ENCODE results near the gene SCLT1. TPM values are rescaled to one million over a fixed set of nuclear protein-coding genes. Genes with fewer than 3 reads are reported as not detected.

Gene SCLT1
- total and polyA plus RNA-seq, 2 of the 4 experiments (the other 2 are of a cell fraction), result 4.9 to 7.7 TPM

DNA sequence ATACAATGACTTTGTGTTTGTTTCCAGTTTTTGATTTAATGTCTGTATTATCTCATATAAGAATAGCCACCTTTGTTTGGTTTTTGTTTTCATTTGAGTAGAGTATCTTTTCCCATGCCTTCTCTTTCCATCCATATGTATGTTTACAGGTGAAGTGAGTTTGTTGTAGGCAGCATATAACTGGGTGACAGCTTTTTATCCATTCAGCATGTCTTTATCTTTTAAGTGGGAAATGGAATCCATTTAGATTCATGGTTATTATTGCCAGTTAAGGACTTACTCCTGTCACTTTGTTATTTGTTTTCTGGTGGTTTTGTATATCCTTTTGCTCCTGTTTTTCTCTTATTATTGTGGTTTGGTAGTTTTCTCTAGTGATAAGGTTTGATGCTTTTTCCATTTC lies 34.3 kb downstream of the SCLT1 start:
- H3K27ac ChIP-seq (ENCODE audit: insufficient read depth, low read length), result no peak overlapping the region
- no peak overlapping the region for H3K14ac ChIP-seq (replicated peaks; ENCODE audit: low read depth, low read length)
- no peak for DNase-seq
- ChIA-PET CTCF (no interaction called here), POLR2A (ENCODE audit: unreplicated experiment) (no interaction called here)
- BruUV-seq (replicated peaks), result no TSS peak
- H3K4me2 ChIP-seq (ENCODE audit: low read depth, low read length), result no peak overlapping the region
- no peaks in the 10 kb centered on the region for H3K4me1 ChIP-seq (ENCODE audit: control insufficient read depth, insufficient read depth, low read length)
- intact Hi-C loops (cut with micrococcal nuclease), result no loop called here
- peaks cover 4 to 6% of the 10 kb centered on the region in 2 experiments; a peak in 3 of 4 replicates for H3K79me1 ChIP-seq (ENCODE audit: low read depth in 1 of 2, low read length in 2 of 2)
- no peaks in the 10 kb centered on the region for H3K9me1 ChIP-seq (ENCODE audit: insufficient read depth, low read length)
- H3K9ac ChIP-seq (ENCODE audit: low read depth, low read length), result no peak overlapping the region
- no peak overlapping the region for H2AK5ac ChIP-seq (ENCODE audit: low read depth, low read length)
- H3K4ac ChIP-seq (ENCODE audit: low read depth, low read length), result no peak overlapping the region
- H2AFZ ChIP-seq (replicated peaks; ENCODE audit: low read length, poor library complexity), result no peak overlapping the region
- no peak overlapping the region for H2BK120ac ChIP-seq (ENCODE audit: low read depth, low read length)
- in situ Hi-C loops (cut with MboI; ENCODE audit: low sequenced_read_pairs), result no loop called here
- H2BK5ac ChIP-seq (ENCODE audit: low read depth, low read length, poor library complexity, severe bottlenecking), result no peak overlapping the region
- H2BK15ac ChIP-seq (ENCODE audit: low read depth, low read length), result no peak overlapping the region
- no peak overlapping the region for H4K91ac ChIP-seq (ENCODE audit: insufficient read depth, low read depth, low read length)
- no peaks in the 10 kb centered on the region for H3K27me3 ChIP-seq (ENCODE audit: control insufficient read depth, insufficient read depth, low read length)
- no peak overlapping the region for H4K5ac ChIP-seq (ENCODE audit: low read depth, low read length)
- no peak overlapping the region for H3K18ac ChIP-seq (ENCODE audit: low read depth, low read length)
- H3K4me3 ChIP-seq (ENCODE audit: insufficient read depth, low read depth, low read length), result no peak overlapping the region
- TF ChIP-seq RAD21 (IDR thresholded peaks at IDR 0.05; ENCODE audit: low read length) (no peak), RFX5 (IDR thresholded peaks at IDR 0.05; ENCODE audit: low read depth, low read length) (no peak), FOS (IDR thresholded peaks at IDR 0.05; ENCODE audit: low read depth, low read length) (no peak), SMC3 (IDR thresholded peaks at IDR 0.05; ENCODE audit: low read depth, low read length) (no peak), MAZ (IDR thresholded peaks at IDR 0.05; ENCODE audit: borderline replicate concordance, low read depth, low read length) (no peak), BHLHE40 (IDR thresholded peaks at IDR 0.05; ENCODE audit: low read depth, low read length) (no peak), MAFK (IDR thresholded peaks at IDR 0.05; ENCODE audit: low read depth, low read length) (no peak), CHD1 (IDR thresholded peaks at IDR 0.05; ENCODE audit: low read depth, low read length) (no peak), RCOR1 (IDR thresholded peaks at IDR 0.05; ENCODE audit: insufficient replicate concordance, low read length) (no peak), USF2 (IDR thresholded peaks at IDR 0.05; ENCODE audit: low read depth, low read length) (no peak)
- TF ChIP-seq, protein P1, sequence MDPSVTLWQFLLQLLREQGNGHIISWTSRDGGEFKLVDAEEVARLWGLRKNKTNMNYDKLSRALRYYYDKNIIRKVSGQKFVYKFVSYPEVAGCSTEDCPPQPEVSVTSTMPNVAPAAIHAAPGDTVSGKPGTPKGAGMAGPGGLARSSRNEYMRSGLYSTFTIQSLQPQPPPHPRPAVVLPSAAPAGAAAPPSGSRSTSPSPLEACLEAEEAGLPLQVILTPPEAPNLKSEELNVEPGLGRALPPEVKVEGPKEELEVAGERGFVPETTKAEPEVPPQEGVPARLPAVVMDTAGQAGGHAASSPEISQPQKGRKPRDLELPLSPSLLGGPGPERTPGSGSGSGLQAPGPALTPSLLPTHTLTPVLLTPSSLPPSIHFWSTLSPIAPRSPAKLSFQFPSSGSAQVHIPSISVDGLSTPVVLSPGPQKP (IDR thresholded peaks at IDR 0.05; ENCODE audit: borderline replicate concordance, low read depth, low read length), result no peak
- no peak overlapping the region for H3K23ac ChIP-seq (ENCODE audit: low read depth, low read length)
- no peaks in the 10 kb centered on the region for H4K20me1 ChIP-seq (ENCODE audit: insufficient read depth, low read length)
- no peak overlapping the region for H2AK9ac ChIP-seq (replicated peaks; ENCODE audit: low read depth, low read length, poor library complexity)
- peaks cover 39% of the 10 kb centered on the region for H3K9me3 ChIP-seq (ENCODE audit: control insufficient read depth, insufficient read depth, low read length)
- no peak overlapping the region for H3K56ac ChIP-seq (ENCODE audit: extremely low read depth, insufficient read depth, low read length)
- no peak overlapping the region for H4K8ac ChIP-seq (ENCODE audit: low read depth in 2 of 2, low read length in 2 of 2)
- peaks cover 5% of the 10 kb centered on the region for H3K36me3 ChIP-seq (ENCODE audit: control insufficient read depth, insufficient read depth, low read length)
- ATAC-seq (ENCODE audit: low read depth), result no peak
- H2BK20ac ChIP-seq (ENCODE audit: low read depth, low read length), result no peak overlapping the region
- dilution Hi-C loops (cut with HindIII; ENCODE audit: low sequenced_read_pairs, unreplicated experiment), result no loop called here
